GM18505 (cell line): Measurements from ENCODE around the gene GPX4.

ENCODE experiments used
- ATAC-seq: cut with Tn5 transposase; IDR thresholded peaks from one replicate; pipeline ENCODE4 v1.9.1; 2021; ENCODE audit not compliant: unreplicated experiment
- POLR2A ChIP-seq: IDR thresholded peaks from 4 replicates; pipeline ENCODE4 v1.6.1; 2011; ENCODE audit warnings: borderline replicate concordance; ENCODE audit not compliant: insufficient read depth, insufficient read length; ENCODE audit errors: extremely low read depth

The GPX4 gene

GRCh38 chr19:1134431-1134830, 30.6 kb downstream of the GPX4 start:
- no peak for ATAC-seq
- no peak for TF ChIP-seq POLR2A

GRCh38 chr19:1135454-1135853, 31.7 kb downstream of the GPX4 start:
- TF ChIP-seq POLR2A = no peak
- no peak for ATAC-seq

GRCh38 chr19:1136201-1136600, 32.4 kb downstream of the GPX4 start:
- peak; percentile 19 for TF ChIP-seq POLR2A
- no peak for ATAC-seq

GRCh38 chr19:1136621-1137317, 33.0 kb downstream of the GPX4 start:
- ATAC-seq = no peak
- TF ChIP-seq POLR2A = no peak

- no peak for ATAC-seq
- TF ChIP-seq POLR2A = no peak
Measured at GRCh38 chr19:1138121-1138520, 34.3 kb downstream of the GPX4 start.

GRCh38 chr19:1139126-1139525, 35.3 kb downstream of the GPX4 start:
- no peak for TF ChIP-seq POLR2A
- ATAC-seq = no peak

GRCh38 chr19:1140272-1141027, 36.7 kb downstream of the GPX4 start:
- ATAC-seq = no peak
- TF ChIP-seq POLR2A = no peak

GRCh38 chr19:1141944-1142343, 38.1 kb downstream of the GPX4 start:
- no peak for TF ChIP-seq POLR2A
- no peak for ATAC-seq

GRCh38 chr19:1143828-1144399, 40.1 kb downstream of the GPX4 start:
- ATAC-seq = no peak
- TF ChIP-seq POLR2A = no peak

- no peak for TF ChIP-seq POLR2A
- no peak for ATAC-seq
Measured at GRCh38 chr19:1144741-1145140, 40.9 kb downstream of the GPX4 start.

GRCh38 chr19:1145635-1146411, 42.0 kb downstream of the GPX4 start:
- no peak for TF ChIP-seq POLR2A
- ATAC-seq = no peak

- no peak for ATAC-seq
- no peak for TF ChIP-seq POLR2A
Measured at GRCh38 chr19:1146412-1146699, 42.6 kb downstream of the GPX4 start.
